ENCODE measurements around the gene TNFRSF13B.
"Not testable (repeated sequence)": the region's sequence is repeated elsewhere in the genome, so short reads cannot be mapped to it uniquely, and the experiment has no call there.

The TNFRSF13B gene

DNA sequence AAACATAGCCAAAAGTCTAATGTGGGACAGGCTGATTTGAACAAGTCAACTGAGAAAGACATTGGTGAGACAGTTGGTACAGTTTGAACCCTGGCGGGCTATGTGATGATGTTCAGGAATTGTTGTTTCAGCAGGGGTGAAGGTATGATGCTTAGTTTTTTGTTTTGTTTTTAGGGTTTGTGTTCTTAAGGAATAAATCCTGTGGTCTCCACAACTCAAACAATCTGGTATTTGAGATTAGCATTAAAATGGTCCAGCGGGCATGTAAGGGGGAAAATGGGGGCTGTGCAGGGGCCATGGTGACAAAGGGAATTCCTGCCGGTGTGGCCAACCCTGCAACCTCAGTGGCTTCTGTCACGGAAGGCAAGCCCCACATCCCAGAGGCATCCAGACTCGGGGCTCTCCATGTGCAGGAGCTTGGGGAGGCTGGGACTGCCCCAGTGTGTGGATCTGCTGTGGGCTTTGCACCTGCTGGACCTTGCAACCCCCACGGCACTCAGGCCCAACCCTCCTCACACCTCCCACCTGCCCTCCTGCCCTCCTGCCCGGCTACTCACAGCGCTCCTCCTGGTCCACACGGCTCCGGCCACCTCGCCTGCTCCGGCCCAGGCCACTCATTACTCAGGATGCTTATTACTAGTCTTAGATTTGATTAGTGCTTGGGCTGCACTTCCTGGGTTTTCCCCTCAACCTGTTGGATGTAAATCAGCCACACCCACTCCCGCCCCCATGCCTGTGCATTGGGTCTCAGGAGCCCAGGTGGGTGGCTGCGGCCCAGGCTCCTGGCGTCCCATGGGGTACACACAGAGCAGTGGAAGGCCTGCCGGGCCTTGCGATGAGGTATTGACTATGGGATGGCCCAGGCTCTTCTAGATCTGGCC is at the start of gene TNFRSF13B:
TNFRSF13B (minus strand) TSS at position 661 of the 881 bp plus-strand sequence; CDS start at position 618, 43 bp downstream.
- DNase-seq = no peak

DNA sequence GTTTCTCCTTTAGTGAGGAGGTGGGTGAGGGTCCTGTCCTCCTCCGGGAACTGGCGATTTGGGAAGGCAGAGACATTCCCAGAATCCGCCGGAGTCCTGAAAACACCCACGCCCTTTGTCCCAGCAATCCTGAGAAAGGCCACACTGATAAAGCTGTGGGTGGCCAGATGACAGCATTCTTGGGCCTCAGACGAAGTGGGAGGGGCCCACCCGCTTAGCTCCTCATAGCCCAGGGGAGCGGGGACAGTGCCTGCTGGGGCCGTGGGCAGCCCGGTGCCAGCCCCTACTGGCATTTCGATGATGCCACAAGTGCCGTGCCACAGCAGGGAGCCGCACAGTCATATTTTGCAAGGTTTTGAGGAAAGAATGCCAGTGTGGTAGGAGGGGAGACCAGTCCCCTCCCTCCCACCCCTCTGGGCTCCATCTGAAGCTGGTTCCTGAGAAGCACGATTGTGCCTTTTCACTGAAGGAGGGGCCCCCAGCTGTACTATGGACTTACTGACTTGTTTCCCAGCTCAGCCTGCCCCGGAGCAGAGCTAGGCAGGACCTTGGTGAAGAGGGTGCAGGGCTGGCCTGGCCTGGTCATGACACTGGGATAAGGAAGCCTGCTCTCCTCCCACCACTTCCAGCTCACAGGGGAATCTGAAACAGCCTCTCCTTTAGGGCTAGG is 49.4 kb upstream of the TNFRSF13B start:
- no peak for DNase-seq

DNA sequence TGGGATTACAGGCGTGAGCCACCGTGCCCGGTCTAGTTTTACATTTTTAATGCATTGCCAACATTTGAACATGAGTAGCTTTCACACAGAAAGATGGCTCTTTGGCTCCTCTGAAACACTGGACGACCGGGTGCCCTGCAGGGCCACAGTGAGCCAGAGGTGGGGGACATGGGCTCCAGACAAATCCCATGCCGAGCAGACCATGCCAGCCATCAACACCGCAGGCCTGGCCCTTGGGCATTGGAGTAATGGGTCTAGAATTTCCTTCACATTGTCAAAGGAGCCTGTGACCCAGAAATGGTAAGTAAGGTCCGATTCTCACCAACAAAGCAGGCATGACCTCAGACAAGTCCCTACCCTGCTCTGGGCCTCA is 48.9 kb upstream of the TNFRSF13B start:
- no peak for DNase-seq

DNA sequence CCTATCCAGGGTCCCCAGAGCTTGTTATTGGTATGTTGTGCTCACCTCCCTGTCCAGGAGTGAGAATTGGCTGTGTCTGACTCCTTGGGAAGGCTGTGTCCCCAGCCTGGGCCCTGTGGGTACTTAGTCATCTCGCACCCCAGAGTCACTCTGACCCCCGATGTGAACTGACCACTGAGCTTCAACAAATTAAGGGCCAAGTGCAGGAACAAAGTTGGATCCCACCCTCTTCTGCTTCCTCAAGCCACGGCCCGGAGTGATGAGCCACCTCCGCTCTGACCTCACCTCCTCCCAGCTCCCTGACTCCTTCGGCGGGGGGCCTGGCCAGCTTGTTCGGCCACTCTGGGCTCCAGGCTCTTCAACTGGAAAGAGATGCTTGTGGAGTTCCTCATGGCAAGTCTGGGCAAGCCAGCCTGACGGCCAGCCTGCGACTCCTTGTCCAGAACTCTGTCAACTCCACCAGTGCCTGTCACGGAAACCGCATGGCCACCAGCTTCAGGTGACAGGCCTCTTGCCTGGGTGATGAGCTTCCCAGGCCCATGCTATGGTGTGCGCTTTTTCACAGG is 48.1 kb upstream of the TNFRSF13B start:
- DNase-seq = no peak

DNA sequence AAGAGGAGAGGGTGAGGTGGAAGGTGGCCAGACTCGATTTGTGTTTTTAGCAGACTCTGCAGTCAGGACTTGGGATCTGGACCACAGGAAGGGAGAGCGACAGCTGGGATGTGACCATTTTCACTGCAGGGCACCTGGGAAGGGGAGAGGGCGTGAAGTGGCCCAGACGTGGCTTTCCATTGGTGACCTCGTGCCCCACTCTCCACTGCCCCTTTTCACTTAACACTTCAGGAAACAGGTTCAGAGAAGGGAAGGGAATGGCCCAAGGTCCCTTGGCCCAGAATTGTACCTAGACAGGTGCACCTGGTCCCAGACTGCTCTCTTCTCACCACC is 47.5 kb upstream of the TNFRSF13B start:
- DNase-seq = no peak

DNA sequence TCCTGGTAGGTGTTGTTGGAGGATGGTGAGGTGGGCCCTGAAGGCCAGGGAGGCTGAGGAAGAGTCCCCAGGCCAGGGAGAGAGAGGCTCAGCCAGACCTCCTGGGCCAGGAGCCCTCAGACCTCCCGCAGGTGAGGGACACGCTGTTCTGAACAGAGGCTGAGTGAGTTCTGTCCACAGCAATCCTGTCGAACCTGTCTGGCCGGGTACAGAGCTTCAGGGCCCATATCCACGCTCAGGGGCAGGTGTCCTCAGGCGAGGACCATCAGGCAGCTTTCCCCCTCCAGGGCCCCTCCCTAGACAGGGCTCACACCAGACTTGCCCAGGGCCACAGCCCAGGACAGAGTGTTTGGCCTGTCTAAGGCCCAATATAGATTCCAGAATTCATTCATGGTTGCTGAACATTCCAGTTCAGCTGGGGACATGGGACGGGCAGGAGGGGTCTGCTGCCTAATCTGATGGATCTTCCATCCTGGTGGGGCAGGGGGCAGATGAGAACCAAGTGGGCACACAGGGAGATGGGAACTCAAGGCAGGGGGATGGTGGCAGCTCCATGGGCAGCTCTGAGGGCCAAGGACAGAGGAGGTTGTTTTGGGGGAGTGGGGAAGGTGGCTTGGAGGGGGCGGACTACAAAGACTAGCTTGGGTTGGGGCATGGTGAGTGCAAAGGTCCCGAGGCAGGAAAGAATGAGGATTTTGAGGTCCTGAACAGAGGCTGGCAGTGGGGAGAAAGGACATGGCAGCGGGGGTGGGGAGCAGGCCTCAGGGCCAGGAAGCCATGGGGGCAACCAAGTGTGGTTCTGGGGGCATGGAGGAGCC is 46.9 kb upstream of the TNFRSF13B start:
- no peak for DNase-seq

DNA sequence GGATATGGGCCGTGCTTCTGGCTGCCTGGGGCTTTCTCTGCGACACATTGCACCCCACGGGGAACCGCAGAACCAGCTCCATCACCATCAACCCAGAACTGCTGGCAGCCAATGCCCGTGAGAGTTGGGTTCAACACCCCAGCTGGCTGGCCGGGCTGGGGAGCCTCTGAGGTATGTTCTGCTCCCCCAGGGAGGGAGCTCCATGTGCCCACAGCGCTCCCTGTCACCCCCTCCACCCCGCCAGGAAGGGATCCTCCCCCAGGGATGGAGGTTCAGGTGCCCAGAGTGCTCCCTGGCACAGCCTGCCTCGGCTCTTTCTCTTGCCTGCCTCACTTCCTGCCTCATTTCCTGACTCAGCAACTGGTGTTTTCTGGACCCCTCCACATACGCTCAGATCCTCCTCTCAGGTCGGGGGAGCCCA is 46.1 kb upstream of the TNFRSF13B start:
- DNase-seq = no peak

DNA sequence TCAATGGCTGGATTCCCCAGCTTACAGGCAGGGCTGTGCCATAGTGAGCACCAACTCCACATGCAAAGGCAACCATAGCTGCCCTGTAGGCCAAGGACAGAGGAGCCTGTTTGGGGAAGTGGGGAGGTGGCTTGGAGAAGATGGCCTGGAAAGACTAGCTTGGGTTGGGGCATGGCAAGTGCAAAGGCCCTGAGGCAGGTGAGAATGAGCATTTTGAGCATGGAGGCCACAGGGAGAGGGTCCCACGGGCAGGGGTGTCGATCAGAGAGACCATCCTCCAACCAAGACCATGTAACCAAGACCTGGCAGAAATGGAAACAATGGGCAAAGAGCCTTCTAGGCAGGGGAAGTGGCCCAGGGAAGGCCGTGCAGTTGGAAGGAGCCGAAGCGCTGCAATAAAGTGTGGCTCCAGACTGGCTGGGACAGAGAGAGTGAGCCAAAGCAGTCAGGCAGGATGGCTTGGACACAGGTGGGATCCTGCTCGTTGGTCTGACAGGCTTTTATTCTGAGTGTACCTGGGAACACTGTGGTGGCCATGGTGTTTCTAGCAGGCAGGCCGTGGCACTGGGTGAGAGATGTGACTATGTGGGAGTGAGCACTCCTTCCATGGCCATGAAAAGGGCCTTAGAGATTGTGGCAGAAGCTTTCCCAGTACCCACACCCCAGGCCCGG is 45.6 kb upstream of the TNFRSF13B start:
- no peak for DNase-seq

DNA sequence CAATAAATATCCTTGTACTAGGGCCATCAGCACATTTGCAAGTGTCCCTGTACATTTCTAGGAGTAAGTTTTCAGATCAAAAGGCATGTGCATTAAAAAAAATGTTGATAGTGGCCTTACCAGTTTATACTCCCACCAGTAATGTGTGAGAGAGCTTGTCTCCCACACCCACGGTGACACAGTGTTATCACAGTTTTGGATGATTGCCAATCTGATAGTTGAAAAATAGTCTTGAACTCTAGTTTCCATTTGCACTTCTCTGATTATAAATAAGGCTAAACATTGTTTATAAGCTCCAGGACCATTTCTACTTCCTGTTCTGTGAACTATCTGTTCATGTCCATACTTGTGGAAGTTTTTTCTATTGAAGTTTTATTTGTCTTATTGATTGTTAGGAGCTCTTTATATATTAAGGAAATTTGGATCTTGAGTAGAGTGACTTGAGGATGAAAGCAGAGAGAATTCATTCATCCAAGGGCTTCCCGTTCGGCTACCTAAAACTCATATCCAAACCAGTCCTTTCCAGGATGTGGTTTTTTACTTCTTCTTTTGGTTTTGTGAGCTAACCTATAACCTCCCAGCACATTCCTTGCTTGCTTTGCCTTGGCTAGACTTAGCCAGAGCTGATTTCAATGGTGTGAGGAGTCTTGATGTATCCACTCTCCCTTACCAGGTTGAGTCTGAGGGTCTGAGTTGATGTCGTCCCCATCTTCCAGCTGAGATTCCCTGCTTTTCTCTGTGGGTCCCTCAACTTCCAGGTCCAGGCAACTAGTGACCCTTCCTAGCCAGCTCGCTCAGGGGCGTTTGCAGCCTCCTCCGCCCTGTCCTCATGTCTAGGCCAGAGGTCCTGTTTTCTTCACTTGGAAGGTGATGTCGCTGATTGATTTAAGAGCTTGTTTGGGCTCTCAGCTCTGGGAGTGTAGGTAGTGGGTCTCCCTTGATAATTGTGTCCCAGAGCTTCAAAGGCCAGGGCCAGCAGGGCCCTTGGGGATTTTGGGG is 44.6 kb upstream of the TNFRSF13B start:
- DNase-seq = peak; percentile 35

DNA sequence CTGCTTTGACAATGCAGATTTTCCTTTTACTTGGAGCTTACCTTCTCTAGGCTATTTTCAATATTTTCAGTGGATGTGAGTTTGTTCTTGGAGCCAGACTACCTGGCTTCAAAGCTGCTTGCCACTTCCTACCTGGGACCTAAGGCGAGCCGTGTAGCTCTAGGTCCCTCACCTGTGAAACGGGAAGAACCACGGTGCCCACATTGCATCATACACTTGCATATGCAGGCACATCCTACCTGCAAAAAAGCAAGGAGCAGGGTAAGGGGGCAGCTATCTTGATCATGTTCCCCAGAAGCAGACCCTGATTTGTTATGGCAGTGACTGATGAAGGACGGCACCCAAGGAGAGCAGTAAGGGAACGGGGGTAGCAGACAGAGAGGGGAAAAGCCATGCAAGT is 43.3 kb upstream of the TNFRSF13B start:
- no peak for DNase-seq

DNA sequence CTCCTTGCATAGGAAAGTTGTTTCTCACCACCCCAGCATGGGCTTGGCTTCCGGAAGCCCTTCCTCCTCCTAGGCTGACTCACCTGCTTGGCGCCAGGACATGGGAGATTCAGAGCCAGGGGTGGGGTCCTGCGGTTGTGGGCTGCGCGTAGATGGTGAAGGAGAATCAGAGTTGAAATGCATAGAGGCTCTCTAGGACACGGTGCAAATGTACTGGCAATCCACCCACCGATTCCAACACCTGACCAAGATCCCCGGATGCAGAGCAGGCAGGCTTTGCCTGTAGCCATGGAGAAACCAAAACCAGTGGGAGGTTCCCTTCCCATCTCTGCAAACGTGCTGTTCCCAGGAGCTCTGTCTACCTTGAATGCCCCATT is 42.8 kb upstream of the TNFRSF13B start:
- not testable (repeated sequence) for DNase-seq

DNA sequence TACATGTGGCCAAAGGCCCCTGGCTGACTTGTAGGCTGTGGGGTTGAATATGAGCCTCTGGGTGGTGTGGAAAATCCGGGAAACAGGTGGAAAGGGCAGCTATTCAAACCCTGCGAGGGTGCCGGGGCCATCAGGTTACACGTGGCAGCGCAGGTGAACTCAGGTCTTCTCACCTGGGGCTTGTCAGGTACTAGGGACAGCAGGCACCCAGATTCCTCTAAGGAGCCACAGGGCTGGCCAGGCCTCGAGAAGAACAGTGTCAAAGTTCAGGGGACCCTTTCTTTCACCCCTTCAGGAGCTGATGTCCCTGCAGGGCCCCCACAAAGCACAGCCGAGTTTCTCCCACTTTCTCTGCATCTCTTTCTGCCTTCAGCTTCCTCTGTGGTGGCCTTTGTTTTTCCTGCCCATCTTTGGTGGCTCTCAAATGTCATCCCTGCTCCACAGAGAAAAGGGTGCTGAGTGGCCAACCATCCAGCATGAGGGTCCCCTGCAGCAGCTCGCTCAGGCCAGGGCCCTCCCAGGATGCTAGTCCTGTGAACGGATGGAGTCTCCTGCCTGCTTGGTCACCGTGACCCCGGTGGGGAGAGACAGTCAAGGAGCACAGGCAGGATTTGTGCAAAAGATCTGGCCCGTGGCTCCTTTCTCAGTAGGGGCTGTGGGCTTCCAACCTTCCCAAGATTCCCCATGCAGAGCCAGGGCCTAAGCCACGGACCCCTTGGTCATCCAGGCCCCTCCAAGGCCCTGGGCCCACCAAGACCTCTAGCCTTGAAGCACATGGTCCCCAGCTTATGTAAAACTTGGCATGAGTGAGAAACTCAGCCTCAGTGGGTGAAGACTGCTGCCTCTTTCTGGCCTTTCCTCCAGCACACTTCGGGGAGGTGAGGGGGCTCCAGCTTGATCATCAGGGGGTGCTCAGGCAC is 42.2 kb upstream of the TNFRSF13B start:
- not testable (repeated sequence) for DNase-seq

DNA sequence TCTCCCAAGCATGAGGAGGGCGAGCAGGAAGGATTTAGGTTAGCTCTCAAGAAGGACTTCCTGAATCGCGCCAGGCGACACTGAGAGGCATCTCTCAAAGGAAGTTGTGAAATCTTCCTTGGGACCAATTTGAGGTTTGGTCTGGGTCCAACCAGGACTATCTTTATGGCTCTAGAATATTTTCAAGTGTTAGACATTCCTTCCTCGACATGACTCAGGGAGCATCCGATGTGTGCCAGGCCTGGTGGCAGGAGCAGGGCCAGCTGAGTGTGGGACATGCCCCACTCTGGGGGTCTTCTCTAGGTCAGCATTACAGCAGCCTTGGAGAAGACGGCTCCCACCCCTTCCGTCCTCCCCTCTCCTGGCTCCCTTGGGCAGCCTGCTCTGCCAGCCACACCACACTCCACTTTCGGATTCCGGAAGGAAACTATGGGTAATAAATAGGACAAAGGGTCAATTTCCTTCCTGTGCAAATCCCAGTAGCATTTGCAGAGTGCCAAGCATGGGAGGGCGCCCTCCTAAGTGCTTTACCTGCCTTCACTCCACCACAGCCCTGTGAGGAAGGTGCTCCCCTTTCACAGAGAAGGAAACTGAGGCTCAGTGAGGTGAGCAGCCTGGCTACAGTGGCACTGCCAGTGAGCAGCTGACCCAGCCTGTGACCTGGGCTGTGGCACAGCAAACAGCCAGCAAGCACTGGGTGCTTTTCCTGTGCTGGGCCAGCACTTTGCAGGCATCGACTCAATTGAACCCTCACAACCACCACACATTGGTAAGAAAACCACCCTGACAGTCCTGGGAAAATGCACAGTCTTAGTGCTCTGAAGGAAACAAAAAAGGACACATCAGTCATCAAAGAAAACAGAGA is 39.4 kb upstream of the TNFRSF13B start:
- DNase-seq = not testable (repeated sequence)

DNA sequence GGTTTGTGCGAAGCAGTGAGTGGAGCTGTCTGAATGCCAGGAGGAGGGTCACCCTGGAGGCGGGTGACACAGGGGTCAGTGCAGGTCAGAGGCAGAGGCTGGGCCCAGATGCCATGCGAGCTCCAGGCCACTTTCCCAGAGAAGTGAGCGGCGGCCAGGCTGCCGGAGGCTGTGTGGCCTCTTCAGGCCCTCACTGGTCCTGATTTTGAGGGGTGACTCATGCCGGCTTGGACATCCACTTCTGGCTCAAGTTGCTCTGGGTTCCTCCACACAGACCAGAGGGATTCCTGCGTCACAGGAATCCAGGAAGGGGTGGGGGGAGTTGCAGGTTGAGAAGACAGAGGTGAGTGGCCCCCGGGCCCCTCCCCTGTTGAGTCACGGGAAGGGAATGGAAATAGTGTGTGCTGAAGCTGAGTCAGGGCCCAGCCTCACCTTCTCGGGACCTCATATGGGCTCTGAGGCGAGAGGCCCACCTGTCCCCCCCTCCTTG is 38.7 kb upstream of the TNFRSF13B start:
- not testable (repeated sequence) for DNase-seq

DNA sequence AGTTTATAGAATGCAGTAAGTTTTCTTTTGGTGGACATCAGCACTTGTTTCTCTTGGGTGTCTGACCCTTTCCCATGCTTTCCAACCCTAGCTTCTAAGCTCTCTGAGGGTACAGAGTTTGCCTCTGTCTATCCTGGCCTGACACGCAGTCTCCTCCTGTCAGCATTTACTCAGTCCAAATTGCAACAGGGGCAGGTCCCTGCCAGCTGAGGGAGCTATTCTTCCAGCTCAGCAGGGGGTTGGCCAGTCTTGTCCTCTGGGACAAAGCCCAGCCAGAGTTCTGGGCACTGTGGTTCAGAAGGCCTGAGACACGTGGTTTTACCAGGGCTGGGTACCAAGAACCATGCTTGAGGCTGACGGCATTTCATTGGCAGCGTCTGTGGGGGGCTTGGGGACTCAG is 38.1 kb upstream of the TNFRSF13B start:
- DNase-seq = not testable (repeated sequence)

DNA sequence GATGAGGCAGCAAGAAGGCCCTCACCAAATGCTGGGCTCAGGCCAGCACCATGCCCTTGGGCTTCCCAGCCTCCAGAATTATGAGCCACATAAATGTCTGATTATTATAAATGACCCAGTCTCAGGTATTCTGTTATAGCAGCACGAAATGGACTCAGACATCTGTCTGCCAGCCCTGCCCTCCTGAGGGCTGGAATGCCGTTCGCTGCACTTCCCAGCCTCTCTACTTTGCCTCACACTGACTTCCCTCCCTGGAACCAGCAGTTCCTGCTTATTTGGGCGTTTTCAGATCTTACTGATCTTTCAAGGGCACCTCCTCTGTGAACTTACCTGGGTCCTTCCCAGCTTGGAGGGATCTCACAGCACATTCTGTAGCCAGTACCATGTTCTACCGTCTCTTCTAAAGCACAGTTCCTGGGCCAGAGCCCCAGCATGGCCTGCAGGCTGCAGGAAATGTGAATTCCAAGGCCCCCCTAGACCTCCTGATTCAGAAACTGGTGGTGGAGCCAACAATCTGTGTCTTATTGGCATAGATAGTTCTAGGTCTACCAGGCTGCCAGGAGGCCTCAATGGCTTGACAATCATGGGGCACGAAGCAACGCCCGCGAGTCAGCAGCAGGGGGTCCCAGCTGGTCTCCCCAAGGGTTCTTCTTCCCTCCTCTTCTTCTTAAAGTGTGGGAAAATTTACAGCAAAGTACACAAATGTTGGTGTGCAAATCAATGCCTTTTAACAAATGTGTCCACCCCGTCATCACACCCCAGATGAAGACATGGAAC is 36.9 kb upstream of the TNFRSF13B start:
- DNase-seq = not testable (repeated sequence)

DNA sequence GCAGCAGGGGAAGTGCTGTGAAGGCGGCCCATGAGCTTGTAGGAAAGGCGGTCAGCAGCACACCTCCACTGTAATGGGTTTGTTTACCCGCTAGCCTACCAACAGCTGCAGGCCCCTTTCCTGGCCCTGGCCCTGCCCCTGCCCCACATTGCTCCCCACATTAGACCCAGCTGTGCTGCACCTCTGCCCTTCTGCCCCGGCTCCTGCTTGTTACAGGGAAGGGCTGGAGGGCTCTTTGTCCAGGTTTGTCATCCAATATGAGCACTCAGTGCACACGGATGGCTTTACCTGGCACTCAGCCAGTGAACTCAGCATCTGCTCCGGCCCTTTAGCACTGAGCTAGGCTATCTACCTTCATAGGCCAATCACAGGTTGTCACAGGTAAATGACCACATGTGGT is 36.0 kb upstream of the TNFRSF13B start:
- not testable (repeated sequence) for DNase-seq

DNA sequence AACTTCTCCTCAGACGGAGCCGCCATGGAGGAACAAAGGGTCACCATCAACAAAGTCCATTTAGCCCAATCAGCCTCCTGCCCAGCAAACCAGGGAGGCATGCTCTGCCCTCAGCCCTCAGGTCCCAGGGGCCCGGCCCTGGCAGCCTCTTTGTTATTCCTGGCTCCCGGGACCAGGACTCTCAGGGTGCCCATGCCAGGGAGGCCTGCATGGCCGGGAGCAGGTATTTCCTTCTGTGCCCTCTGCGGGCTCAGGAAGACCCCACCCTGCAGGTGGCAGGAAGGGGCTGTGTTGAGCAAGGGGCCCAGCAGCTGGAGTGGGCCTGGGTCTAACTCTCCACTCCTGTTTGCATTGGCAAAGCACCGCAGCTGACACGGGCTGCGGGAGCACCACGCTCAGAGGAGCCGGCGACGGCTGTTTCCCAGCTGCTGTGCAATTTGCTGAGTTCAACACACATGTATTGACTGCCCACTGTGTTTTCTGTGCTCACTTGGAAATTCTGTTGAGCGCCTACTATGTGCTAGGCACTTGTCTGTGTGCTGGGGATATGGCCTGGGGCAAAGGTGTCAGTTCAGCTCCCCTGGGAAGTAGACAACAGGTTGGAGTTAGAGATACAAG is 33.2 kb upstream of the TNFRSF13B start:
- not testable (repeated sequence) for DNase-seq
